ENCODE data around the gene AP5S1. TPM values are rescaled to one million over a fixed set of nuclear protein-coding genes. Genes with fewer than 3 reads are reported as not detected.

AP5S1 gene
- total and polyA plus RNA-seq, 9 of the 15 experiments (the other 6 are each of a cell fraction or from before 2014, with no cell fraction given), result 2.6 to 8.8 (median 4.4) TPM

GRCh38 chr20:3846740-3847428 lies 26.5 kb downstream of the AP5S1 start, which contains the start of gene MAVS (continued):
- peak; percentile 65 for TF ChIP-seq POLR2H (tag; IDR thresholded peaks at IDR 0.05; ENCODE audit: low read depth)
- TF ChIP-seq, protein P1, sequence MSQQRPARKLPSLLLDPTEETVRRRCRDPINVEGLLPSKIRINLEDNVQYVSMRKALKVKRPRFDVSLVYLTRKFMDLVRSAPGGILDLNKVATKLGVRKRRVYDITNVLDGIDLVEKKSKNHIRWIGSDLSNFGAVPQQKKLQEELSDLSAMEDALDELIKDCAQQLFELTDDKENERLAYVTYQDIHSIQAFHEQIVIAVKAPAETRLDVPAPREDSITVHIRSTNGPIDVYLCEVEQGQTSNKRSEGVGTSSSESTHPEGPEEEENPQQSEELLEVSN (IDR thresholded peaks at IDR 0.05; ENCODE audit: borderline replicate concordance in 1 of 2, extremely low read depth in 1 of 2, insufficient read depth in 1 of 2, insufficient read length in 1 of 2, low read depth in 1 of 2, low read length in 1 of 2, poor library complexity in 1 of 2, severe bottlenecking in 1 of 2), result peak in 1 of 2 experiments; percentile 14
- no peak for TF ChIP-seq YBX1 (IDR thresholded peaks at IDR 0.05)
- 0 out of 2 replicates have a peak, but pooled peaks have one; percentile 50 for TF ChIP-seq NR1H2 (CRISPR knock-in tag; IDR thresholded peaks at IDR 0.05)
- no peak for TF ChIP-seq U2AF1 (optimal IDR thresholded peaks at IDR 0.05; ENCODE audit: low read depth, low read length)
- TF ChIP-seq HMG20B (CRISPR knock-in tag; IDR thresholded peaks at IDR 0.05), result no peak
- no peak for TF ChIP-seq SMAD2 (IDR thresholded peaks at IDR 0.05; ENCODE audit: low read depth, low read length)
- TF ChIP-seq, protein P2, sequence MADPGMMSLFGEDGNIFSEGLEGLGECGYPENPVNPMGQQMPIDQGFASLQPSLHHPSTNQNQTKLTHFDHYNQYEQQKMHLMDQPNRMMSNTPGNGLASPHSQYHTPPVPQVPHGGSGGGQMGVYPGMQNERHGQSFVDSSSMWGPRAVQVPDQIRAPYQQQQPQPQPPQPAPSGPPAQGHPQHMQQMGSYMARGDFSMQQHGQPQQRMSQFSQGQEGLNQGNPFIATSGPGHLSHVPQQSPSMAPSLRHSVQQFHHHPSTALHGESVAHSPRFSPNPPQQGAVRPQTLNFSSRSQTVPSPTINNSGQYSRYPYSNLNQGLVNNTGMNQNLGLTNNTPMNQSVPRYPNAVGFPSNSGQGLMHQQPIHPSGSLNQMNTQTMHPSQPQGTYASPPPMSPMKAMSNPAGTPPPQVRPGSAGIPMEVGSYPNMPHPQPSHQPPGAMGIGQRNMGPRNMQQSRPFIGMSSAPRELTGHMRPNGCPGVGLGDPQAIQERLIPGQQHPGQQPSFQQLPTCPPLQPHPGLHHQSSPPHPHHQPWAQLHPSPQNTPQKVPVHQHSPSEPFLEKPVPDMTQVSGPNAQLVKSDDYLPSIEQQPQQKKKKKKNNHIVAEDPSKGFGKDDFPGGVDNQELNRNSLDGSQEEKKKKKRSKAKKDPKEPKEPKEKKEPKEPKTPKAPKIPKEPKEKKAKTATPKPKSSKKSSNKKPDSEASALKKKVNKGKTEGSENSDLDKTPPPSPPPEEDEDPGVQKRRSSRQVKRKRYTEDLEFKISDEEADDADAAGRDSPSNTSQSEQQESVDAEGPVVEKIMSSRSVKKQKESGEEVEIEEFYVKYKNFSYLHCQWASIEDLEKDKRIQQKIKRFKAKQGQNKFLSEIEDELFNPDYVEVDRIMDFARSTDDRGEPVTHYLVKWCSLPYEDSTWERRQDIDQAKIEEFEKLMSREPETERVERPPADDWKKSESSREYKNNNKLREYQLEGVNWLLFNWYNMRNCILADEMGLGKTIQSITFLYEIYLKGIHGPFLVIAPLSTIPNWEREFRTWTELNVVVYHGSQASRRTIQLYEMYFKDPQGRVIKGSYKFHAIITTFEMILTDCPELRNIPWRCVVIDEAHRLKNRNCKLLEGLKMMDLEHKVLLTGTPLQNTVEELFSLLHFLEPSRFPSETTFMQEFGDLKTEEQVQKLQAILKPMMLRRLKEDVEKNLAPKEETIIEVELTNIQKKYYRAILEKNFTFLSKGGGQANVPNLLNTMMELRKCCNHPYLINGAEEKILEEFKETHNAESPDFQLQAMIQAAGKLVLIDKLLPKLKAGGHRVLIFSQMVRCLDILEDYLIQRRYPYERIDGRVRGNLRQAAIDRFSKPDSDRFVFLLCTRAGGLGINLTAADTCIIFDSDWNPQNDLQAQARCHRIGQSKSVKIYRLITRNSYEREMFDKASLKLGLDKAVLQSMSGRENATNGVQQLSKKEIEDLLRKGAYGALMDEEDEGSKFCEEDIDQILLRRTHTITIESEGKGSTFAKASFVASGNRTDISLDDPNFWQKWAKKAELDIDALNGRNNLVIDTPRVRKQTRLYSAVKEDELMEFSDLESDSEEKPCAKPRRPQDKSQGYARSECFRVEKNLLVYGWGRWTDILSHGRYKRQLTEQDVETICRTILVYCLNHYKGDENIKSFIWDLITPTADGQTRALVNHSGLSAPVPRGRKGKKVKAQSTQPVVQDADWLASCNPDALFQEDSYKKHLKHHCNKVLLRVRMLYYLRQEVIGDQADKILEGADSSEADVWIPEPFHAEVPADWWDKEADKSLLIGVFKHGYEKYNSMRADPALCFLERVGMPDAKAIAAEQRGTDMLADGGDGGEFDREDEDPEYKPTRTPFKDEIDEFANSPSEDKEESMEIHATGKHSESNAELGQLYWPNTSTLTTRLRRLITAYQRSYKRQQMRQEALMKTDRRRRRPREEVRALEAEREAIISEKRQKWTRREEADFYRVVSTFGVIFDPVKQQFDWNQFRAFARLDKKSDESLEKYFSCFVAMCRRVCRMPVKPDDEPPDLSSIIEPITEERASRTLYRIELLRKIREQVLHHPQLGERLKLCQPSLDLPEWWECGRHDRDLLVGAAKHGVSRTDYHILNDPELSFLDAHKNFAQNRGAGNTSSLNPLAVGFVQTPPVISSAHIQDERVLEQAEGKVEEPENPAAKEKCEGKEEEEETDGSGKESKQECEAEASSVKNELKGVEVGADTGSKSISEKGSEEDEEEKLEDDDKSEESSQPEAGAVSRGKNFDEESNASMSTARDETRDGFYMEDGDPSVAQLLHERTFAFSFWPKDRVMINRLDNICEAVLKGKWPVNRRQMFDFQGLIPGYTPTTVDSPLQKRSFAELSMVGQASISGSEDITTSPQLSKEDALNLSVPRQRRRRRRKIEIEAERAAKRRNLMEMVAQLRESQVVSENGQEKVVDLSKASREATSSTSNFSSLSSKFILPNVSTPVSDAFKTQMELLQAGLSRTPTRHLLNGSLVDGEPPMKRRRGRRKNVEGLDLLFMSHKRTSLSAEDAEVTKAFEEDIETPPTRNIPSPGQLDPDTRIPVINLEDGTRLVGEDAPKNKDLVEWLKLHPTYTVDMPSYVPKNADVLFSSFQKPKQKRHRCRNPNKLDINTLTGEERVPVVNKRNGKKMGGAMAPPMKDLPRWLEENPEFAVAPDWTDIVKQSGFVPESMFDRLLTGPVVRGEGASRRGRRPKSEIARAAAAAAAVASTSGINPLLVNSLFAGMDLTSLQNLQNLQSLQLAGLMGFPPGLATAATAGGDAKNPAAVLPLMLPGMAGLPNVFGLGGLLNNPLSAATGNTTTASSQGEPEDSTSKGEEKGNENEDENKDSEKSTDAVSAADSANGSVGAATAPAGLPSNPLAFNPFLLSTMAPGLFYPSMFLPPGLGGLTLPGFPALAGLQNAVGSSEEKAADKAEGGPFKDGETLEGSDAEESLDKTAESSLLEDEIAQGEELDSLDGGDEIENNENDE (IDR thresholded peaks at IDR 0.05; ENCODE audit: low read depth, low read length), result no peak
- no peak for TF ChIP-seq E2F8 (IDR thresholded peaks at IDR 0.05; ENCODE audit: low read depth, partially characterized antibody)
- no peak for TF ChIP-seq CHD2 (IDR thresholded peaks at IDR 0.05; ENCODE audit: low read depth, low read length)
- no peak for TF ChIP-seq BCL6 (CRISPR knock-in tag; IDR thresholded peaks at IDR 0.05)
- TF ChIP-seq SRSF3 (IDR thresholded peaks at IDR 0.05; ENCODE audit: insufficient read depth, low read length), result no peak

Measured in K562 (cell line).